GM18858 (cell line): ENCODE results near the gene MAD1L1.

Experiments
- ATAC-seq: cut with Tn5 transposase; IDR thresholded peaks from one replicate; pipeline ENCODE4 v1.9.1; 2021; ENCODE audit not compliant: unreplicated experiment

Gene MAD1L1

GRCh38 chr7:2242541-2243429, 10.0 kb upstream of the MAD1L1 start:
- ATAC-seq, result no peak

GRCh38 chr7:2241580-2242540, 9.1 kb upstream of the MAD1L1 start, which contains the start of the genes MRM2 and NUDT1:
Gene MRM2 (minus strand): TSS chr7:2242205. CDS start chr7:2242169, 36 bp downstream.
Gene NUDT1 (plus strand): TSS chr7:2242226. CDS start chr7:2244575, 2,349 bp downstream.
- peak; percentile 43 for ATAC-seq

- no peak for ATAC-seq
These were observed 6.5 kb upstream of the MAD1L1 start for GRCh38 chr7:2239242-2239641.

- peak; percentile 75 for ATAC-seq
These were observed 4.4 kb upstream of the MAD1L1 start for GRCh38 chr7:2237109-2237602.

GRCh38 chr7:2233926-2234325, 1.2 kb upstream of the MAD1L1 start:
- no peak for ATAC-seq

- ATAC-seq, result no peak
These were observed 566 bp downstream of the MAD1L1 start for GRCh38 chr7:2231992-2232765.

- no peak for ATAC-seq
These were observed 1.9 kb downstream of the MAD1L1 start for GRCh38 chr7:2230882-2231281.

- ATAC-seq, result no peak
These were observed 2.5 kb downstream of the MAD1L1 start for GRCh38 chr7:2230226-2230625.

GRCh38 chr7:2229467-2229866, 3.3 kb downstream of the MAD1L1 start:
- ATAC-seq, result no peak

- no peak for ATAC-seq
These were observed 3.8 kb downstream of the MAD1L1 start for GRCh38 chr7:2228921-2229320.

- no peak for ATAC-seq
These were observed 5.0 kb downstream of the MAD1L1 start for GRCh38 chr7:2227699-2228098.

- ATAC-seq, result no peak
These were observed 6.9 kb downstream of the MAD1L1 start for GRCh38 chr7:2225830-2226229.

GRCh38 chr7:2225336-2225735, 7.4 kb downstream of the MAD1L1 start:
- ATAC-seq, result no peak

GRCh38 chr7:2224934-2225333, 7.8 kb downstream of the MAD1L1 start:
- no peak for ATAC-seq

- ATAC-seq, result no peak
These were observed 8.2 kb downstream of the MAD1L1 start for GRCh38 chr7:2224491-2224928.

- ATAC-seq, result no peak
These were observed 9.4 kb downstream of the MAD1L1 start for GRCh38 chr7:2223321-2223720.

- ATAC-seq, result no peak
These were observed 10.2 kb downstream of the MAD1L1 start for GRCh38 chr7:2222516-2222915.

GRCh38 chr7:2220954-2221353, 11.8 kb downstream of the MAD1L1 start:
- no peak for ATAC-seq

- no peak for ATAC-seq
These were observed 12.2 kb downstream of the MAD1L1 start for GRCh38 chr7:2220506-2220905.

- no peak for ATAC-seq
These were observed 12.7 kb downstream of the MAD1L1 start for GRCh38 chr7:2220030-2220429.

GRCh38 chr7:2219606-2220005, 13.1 kb downstream of the MAD1L1 start:
- ATAC-seq, result no peak
